NCI-H128 (cell line): ENCODE results near the gene OSBPL9.
"Not testable (repeated sequence)": the region's sequence is repeated elsewhere in the genome, so short reads cannot be mapped to it uniquely, and the experiment has no call there.

Experiments used
- DNase-seq: peaks from one replicate; lab custom pipeline; 2025; ENCODE audit not compliant: unreplicated experiment; lab: John Stamatoyannopoulos, UW

Gene OSBPL9

GRCh38 chr1:51663721-51664120 lies 46.8 kb downstream of the OSBPL9 start:
- no peak for DNase-seq

GRCh38 chr1:51664421-51665240 lies 47.7 kb downstream of the OSBPL9 start:
- no peak for DNase-seq

DNA sequence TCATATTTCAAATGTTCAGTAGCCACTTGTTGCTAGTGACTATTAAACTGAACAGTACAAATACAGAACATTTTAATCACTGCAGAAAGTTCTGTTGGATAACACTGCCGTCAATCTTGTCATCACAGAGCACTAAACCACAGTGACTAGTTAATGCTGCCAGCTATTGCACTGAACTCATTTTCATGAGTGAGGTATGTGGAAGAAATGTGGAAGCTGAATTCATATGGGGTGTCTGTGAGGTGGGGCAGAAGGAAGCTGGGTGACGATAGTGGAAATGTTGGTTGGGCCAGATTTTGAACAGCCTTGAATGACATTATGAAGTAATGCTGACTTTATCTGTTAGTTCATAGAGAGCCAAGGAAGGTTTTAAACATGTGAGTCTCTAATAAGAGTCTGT lies 49.6 kb downstream of the OSBPL9 start:
- no peak for DNase-seq

DNA sequence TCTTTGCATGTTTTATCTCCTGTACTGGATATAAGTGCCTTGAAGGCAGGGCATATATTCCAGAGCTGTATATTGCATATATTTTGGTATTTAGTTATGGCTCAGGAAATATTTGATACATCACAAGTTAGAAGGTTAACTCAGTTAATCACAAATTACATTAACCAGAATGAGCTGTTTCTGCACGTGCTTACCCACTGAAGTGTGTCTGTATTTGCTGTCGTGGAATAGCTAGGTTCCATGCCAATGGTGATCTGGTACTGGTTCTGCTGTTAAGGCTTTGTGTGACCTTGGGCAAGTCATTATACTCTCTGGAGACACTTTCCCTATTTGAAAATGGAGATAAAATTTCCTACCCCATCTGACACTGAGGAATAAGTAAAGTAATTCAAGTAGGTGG lies 50.7 kb downstream of the OSBPL9 start:
- DNase-seq: no peak

DNA sequence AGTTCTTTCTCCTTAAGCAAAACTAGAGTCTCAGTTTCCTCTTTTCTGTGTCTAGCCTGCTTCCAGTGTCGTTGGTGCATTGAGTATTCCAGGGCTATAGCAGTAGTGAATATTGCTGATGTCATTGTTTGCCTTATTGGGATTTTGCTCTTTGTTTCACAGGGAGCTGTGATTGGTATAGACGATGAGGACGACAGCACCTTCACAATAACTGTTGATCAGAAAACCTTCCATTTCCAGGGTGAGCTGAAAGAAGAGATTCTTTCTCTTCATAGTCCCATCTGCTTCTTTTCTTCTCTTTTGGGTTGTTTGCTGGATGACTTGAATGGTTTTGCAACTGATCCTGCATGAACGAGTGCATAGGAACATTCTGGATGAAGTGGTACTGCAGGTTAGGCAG lies 52.4 kb downstream of the OSBPL9 start:
- no peak for DNase-seq

- no peak for DNase-seq
Measured at GRCh38 chr1:51669816-51670215, 52.9 kb downstream of the OSBPL9 start.

DNA sequence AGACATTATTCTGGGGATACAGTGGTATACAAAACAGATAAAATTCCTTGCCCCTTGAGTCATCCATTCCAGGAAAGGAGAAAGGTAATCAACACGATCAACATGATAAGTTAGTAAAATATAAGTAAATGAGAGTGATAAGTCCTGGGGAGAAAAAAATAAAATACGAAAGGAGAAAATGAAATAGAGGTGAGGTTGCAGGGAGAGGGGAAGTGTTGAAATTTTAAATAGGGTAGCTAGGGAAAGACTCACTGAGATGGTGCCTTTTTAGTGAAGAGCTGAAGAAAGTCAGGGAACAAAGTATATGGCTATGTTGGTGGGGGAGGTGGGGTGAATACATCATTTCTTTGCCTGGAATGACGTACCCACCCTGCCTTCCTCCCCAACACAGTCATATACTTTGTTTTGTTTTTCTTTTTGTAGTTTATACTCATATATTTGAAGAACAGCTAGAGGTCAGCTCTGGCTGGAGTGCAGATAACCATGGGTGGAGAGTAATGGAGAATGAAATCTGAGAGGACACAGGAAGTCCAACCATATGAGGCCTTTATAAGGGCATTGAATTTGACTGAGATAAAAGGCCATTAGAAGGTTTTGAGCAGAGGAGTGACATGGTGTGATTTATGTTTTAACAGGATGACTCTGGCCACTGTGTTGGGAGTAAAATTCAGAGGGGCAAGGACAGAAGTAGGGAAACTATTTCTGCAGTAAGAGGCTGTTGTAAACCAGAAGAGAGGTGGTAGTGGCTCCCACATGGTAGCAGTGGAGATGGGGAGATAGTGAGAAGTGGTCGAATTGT lies 54.8 kb downstream of the OSBPL9 start:
- no peak for DNase-seq

GRCh38 chr1:51673279-51673678 lies 56.4 kb downstream of the OSBPL9 start:
- DNase-seq: no peak

- DNase-seq: no peak
Measured at GRCh38 chr1:51675177-51675780, 58.4 kb downstream of the OSBPL9 start.

GRCh38 chr1:51679435-51679834 lies 62.5 kb downstream of the OSBPL9 start:
- no peak for DNase-seq

DNA sequence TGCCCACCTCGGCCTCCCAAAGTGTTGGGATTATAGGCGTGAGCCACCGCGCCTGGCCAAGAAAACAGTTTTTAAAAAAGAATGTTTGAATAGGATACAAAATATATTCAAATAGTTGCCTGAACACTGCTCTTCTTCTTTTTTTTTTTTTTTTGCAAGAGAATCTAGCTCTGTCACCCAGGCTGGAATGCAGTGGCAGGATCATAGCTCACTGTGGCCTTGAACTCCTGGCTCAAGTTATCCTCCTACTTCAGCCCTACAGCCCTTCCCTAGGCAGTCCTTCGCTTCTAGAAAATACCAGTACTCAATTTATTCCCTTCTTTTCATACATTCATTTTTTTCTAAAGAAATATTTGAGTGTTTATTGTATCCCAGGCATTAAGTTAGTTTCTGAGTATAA lies 67.9 kb downstream of the OSBPL9 start:
- no peak for DNase-seq

DNA sequence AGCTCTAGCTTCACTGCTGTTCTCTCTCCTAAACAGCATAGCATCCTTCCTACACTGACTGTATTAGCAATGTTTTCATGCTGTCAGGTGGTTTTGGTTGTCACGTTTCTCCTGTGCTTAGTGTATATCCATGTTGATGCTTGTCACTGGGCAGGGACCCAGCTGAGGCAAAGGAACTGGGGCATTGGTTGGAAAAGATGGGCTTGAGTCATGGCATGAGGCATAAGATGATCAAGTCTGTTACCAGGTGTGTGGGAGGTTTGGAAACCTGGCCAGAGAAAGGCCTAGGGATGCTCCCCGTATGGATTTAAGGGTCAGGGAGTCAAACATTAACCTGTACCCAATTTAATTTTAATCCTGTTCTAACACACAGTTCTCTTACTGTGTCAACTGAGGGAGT lies 69.6 kb downstream of the OSBPL9 start:
- no peak for DNase-seq

DNA sequence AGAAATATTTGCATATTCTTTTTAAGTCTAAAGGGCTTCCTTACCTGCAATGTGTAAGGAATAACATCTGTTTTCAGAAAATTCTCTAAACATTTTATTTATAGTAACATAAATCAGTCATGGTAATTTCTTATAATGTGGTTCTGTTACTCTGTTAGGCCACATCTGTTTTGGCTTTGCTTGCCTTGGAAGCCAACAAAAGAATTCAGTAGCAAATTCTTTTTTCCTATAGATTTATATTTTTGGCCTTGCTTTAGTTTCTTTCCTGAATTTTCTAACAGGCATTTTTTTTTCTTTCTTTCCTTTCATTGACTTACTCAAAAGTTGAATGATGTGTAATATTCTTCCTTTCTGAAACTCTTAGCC lies 72.2 kb downstream of the OSBPL9 start:
- DNase-seq: no peak

- no peak for DNase-seq
Measured at GRCh38 chr1:51689643-51690042, 72.8 kb downstream of the OSBPL9 start.

- DNase-seq: no peak
Measured at GRCh38 chr1:51690285-51690961, 73.5 kb downstream of the OSBPL9 start.

DNA sequence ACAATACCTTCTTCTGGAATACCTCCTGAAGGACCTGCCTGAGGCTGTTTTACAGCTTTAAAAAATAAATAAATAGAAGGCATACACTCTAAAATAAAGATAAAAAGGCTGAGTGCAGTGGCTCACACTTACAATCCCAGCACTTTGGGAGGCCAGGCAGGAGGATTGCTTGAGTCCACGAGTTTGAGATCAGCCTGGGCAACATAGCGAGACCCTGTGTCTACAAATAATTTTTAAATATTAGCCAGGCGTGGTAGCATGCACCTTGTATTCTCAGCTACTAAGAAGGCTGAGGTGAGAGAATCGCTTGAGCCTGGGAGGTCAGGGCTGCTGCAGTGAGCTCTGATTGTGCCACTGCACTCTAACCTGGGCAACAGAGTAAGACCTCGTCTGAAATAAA lies 75.0 kb downstream of the OSBPL9 start:
- no peak for DNase-seq

- DNase-seq: no peak
Measured at GRCh38 chr1:51693419-51694155, 76.7 kb downstream of the OSBPL9 start.

DNA sequence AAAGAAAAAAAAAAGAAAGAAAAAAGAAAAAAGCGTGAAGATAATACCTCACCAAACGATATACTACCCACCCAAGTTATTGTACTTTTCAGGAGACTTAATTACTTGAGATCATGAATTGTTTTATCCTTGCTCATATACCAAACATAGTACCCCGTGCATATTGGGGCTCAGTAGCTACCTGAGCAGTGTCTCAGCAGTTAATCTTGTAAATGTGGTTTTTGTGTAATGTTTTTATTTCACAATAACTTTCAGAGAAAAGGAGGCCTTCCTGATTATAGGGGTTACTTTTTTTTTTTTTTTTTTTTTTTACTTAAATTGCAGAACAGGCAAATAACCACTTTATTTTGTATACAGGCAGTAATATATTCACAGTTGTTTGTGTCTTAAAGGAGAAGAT lies 80.3 kb downstream of the OSBPL9 start:
- no peak for DNase-seq

DNA sequence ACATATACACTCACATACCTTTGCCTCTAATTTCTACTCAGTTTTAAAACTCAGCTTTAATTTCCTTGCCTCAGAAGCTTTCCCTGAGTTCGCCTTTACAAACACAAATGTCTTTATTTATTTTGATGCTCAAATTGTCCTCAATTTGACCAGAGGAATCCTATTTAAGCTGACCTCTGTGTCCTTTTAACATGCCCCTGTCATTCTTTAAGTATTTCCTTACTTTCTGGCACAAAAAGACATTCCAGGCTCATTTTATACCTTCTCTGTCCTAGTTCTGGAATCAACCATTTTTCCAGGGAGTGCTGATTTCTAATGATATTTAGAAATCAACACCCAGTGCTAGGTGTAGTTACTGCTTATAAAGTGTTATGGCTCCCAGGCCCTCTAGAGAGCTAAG lies 82.5 kb downstream of the OSBPL9 start:
- no peak for DNase-seq

DNA sequence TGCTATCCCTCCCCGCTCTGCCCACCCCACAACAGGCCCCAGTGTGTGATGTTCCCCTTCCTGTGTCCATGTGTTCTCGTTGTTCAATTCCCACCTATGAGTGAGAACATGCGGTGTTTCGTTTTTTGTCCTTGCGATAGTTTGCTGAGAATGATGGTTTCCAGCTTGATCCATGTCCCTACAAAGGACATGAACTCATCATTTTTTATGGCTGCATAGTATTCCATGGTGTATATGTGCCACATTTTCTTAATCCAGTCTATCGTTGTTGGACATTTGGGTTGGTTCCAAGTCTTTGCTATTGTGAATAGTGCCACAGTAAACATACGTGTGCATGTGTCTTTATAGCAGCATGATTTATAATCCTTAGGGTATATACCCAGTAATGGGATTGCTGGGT lies 84.9 kb downstream of the OSBPL9 start:
- DNase-seq: not testable (repeated sequence)

DNA sequence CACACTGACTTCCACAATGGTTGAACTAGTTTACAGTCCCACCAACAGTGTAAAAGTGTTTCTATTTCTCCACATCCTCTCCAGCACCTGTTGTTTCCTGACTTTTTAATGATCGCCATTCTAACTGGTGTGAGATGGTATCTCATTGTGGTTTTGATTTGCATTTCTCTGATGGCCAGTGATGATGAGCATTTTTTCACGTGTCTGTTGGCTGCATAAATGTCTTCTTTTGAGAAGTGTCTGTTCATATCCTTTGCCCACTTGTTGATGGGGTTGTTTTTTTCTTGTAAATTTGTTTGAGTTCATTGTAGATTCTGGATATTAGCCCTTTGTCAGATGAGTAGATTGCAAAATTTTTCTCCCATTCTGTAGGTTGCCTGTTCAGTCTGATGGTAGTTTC lies 85.3 kb downstream of the OSBPL9 start:
- not testable (repeated sequence) for DNase-seq
